Keratinocyte (primary cell): ENCODE results near the gene ANKZF1.

ENCODE experiments used
- EZH2 ChIP-seq: IDR thresholded peaks from one replicate; pipeline ENCODE4 v1.6.1; 2012; ENCODE audit warnings: inconsistent platforms, mild to moderate bottlenecking, low read length, moderate library complexity
- TF ChIP-seq, protein P1 (sequence below), 3 experiments: IDR thresholded peaks in 1 of 3; conservative IDR thresholded peaks in 1 of 3; optimal IDR thresholded peaks in 1 of 3; 2 replicates in 2 of 3; 3 replicates in 1 of 3; pipeline versions ENCODE3 to v1.5.1; 2011; ENCODE audit warnings: low read length in 3 of 3, mild to moderate bottlenecking in 3 of 3, moderate library complexity in 2 of 3, control low read depth in 1 of 3, inconsistent platforms in 1 of 3; ENCODE audit not compliant: insufficient read depth in 2 of 3; ENCODE audit errors: extremely low read depth in 1 of 3

GRCh38 chr2:219197388-219197787, 32.2 kb upstream of the ANKZF1 start:
- TF ChIP-seq, protein P1, sequence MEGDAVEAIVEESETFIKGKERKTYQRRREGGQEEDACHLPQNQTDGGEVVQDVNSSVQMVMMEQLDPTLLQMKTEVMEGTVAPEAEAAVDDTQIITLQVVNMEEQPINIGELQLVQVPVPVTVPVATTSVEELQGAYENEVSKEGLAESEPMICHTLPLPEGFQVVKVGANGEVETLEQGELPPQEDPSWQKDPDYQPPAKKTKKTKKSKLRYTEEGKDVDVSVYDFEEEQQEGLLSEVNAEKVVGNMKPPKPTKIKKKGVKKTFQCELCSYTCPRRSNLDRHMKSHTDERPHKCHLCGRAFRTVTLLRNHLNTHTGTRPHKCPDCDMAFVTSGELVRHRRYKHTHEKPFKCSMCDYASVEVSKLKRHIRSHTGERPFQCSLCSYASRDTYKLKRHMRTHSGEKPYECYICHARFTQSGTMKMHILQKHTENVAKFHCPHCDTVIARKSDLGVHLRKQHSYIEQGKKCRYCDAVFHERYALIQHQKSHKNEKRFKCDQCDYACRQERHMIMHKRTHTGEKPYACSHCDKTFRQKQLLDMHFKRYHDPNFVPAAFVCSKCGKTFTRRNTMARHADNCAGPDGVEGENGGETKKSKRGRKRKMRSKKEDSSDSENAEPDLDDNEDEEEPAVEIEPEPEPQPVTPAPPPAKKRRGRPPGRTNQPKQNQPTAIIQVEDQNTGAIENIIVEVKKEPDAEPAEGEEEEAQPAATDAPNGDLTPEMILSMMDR (optimal IDR thresholded peaks at IDR 0.05 in 1 of 3, IDR thresholded peaks at IDR 0.05 in 1 of 3, conservative IDR thresholded peaks at IDR 0.05 in 1 of 3; ENCODE audit: extremely low read depth in 1 of 3, insufficient read depth in 2 of 3, low read length in 3 of 3), result no peak
- no peak for TF ChIP-seq EZH2
